ENCODE data around the gene UBAP2. TPM values are rescaled to one million over a fixed set of nuclear protein-coding genes. Genes with fewer than 3 reads are reported as not detected.
"Not testable (repeated sequence)": the region's sequence is repeated elsewhere in the genome, so short reads cannot be mapped to it uniquely, and the experiment has no call there.

The UBAP2 gene
- total RNA-seq, 1 experiment from 2014 or later, result 24.8 TPM

- DNase-seq (ENCODE audit: low spot score), result no peak
Measured at GRCh38 chr9:33988219-33988890, 60.3 kb downstream of the UBAP2 start.

DNA sequence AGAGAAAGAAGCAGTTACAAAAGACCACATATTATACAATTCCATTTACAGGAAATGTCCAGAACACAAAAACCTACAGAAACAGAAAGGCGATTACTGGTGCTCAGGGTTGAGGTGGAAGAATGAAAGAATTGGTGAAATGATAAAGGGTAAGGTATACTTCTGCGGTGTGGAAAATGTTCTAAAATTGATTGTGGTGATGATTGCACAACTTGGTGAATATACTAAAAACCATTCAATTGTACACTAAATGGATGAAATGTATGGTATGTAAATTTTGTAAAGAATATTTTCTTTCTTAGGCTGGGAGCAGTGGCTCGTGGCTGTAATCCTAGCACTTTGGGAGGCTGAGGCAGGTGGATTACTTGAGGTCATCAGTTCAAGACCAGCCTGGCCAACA lies 72.3 kb downstream of the UBAP2 start:
- no peak for DNase-seq (ENCODE audit: low spot score)

DNA sequence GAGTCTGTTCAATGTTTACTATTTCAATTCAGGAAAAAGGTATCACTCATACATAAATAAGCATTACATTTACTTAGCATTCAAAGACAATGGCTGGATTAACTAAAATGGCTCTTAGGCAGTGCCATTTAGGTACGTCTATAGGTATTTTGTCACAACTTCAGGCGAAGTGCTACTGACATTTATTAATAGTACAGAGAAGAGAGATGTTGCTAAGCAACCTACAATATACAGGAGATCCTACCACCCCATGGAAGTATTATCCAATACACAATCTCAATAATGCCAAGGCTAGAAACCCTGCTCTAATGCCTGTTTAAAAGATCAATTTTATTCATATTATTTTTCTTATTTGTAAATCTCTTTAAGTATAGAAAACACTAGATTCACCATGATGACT lies 76.0 kb downstream of the UBAP2 start:
- no peak for DNase-seq (ENCODE audit: low spot score)

GRCh38 chr9:33964086-33964768 lies 84.5 kb downstream of the UBAP2 start:
- no peak for DNase-seq (ENCODE audit: low spot score)

GRCh38 chr9:33962468-33962867 lies 86.2 kb downstream of the UBAP2 start:
- not testable (repeated sequence) for DNase-seq (ENCODE audit: low spot score)

DNA sequence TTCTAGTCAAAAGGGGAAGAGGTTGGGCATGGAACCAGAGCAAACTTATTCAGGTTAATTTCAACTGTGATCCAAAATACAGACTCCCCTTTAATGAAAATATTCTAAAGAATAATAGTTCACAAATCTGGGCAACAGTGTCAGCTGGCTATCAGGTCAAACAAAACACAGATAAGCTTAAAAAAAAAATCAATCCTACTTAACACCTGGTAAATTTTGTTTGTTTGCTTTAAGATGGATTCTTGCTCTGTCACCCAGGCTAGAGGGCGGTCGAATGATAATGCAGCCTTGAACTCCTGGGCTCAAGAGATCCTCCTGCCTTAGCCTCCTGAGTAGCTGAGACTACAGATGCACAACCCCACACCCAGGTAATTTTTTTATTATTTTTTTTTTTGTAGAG lies 89.0 kb downstream of the UBAP2 start:
- no peak for DNase-seq (ENCODE audit: low spot score)

GRCh38 chr9:33956544-33956943 lies 92.1 kb downstream of the UBAP2 start:
- DNase-seq (ENCODE audit: low spot score), result no peak

DNA sequence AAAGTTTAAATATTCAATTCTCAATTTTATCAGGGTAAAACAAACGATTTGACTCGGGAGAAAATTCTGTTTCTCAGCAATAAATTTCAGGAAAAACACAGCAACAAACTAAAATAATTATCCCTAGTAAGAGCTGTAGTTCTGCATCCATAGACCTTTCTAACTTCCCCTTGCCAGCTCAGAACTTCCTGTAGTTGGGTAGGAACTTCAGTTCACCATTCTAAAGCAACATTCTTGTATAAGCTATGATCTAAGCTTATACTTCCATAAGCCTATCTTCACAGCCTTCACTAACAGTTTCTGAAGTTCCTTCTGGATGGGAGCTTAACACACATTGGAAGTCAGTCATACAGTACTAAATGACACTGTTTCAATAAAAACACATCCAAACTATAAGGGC lies 96.6 kb downstream of the UBAP2 start:
- DNase-seq (ENCODE audit: low spot score), result no peak

DNA sequence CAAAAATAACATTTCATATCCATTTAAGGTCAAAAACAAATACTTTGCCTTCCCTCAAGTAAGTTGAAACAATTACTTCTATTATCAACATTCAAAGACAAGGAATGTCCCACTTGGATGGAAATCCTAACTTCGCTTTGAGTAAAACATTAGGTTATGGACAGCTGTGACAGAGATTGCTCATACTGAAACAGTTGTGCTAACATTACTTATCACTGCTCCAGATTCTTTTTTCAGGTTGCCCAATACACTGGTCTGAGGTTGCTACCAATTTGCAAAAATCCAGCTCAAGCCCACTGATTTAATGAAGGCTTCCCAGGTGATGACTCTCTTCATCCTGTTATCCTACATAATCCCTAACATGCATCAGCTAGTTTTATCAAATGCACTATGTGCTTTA lies 98.3 kb downstream of the UBAP2 start:
- DNase-seq (ENCODE audit: low spot score), result no peak

- DNase-seq (ENCODE audit: low spot score), result no peak
Measured at GRCh38 chr9:33946779-33947535, 101.7 kb downstream of the UBAP2 start.

GRCh38 chr9:33943389-33943788 lies 105.3 kb downstream of the UBAP2 start:
- no peak for DNase-seq (ENCODE audit: low spot score)

GRCh38 chr9:33942471-33943083 lies 106.1 kb downstream of the UBAP2 start:
- DNase-seq (ENCODE audit: low spot score), result no peak

DNA sequence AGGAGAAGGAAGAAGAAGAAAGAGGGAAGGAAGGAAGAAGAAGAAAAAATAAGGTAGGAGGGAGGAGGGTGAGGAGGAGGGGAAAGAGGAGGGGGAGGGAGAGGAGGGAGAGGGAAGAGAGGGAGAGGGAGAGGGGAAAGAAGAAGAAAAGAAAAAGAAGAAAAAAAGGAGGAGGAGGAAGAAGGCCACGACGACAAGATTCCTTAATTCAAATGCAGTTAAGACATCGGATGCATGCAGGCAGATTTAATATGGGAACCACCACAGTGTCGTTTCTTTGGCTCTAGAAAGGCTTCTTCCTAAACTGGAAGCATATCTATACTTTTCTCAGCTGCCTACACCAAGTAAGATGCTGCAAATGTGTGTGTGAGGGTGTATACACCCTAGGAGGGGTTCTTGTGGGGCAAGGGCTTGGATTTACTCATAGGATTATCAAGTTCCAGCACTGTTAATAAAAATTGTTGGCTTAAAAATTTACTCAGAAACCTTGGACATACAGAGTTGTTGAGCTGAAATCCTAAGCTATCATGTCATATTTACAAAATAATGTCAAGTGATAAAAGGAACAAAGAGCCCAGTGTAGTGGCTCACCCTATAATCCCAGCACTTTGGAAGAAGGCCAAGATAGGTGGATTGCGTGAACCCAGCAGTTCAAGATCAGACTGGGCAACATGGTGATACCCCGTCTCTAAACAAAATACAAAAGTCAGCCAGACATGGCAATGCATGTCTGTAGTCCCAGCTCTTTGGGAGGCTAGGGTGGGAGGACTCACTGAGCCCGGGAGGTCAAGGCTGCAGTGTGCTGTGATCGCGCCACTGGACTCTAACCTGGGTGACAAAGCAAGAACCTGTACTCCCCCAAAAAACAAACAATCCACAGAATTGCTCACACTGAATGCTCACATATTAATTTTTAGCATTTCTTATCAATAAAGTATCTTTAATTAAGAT lies 108.5 kb downstream of the UBAP2 start:
- peak; percentile 85 for DNase-seq (ENCODE audit: low spot score)

GRCh38 chr9:33934188-33934878 lies 114.4 kb downstream of the UBAP2 start:
- no peak for DNase-seq (ENCODE audit: low spot score)

DNA sequence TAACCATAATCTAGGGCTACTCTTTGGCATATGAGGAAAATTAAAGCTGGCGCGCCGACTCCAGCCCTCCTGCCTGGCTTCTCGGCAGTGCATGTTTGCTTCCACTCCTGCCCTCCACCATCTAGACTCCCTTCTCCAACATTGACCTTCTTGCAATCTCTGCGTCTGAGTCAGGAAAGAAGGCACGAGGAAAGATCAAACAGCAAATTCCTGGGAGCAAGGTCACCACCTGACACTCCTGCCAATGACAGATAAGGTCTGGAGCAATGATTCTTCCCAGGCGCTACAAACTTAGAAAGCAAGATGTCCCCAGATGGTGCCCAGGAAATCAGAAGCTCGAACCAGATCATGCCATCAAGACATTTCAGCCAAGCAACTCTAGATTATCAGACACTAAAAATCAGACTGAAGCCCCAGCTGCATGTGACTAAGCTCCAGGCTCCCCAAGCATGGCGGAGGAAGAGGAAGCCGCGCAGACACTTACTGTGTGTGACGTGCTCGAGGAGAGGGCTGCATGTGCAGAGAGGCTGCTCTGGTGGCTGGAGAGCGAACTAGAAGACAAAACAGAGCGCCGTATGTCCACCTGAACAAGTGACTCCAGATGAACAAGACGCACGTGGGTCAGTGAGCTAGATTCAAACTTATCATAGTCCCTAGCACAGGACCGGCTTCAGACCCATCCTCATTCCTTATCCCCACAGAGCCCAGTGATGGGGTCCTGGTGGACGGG lies 116.4 kb downstream of the UBAP2 start:
- no peak for DNase-seq (ENCODE audit: low spot score)

- DNase-seq (ENCODE audit: low spot score), result no peak
Measured at GRCh38 chr9:33931326-33931725, 117.4 kb downstream of the UBAP2 start.

DNA sequence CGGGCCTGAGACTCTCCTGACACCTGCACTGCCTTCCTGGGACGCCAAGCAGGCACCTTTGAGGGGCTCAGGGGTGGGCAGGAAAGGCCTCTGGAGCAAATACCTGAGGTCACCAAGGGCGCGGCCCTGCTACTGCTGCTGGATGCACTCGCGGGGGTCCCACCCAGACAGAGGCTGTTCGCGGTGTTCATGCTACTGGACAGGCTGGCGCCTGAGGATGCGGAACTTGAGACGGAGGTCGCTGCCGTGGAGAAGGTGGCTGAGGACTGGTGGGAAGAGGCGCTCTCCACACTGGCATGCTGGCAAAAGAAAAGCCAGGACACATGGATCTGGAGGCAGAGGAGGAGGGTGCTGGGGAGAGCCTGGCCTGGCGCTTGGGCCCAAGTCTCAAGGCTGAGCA lies 121.0 kb downstream of the UBAP2 start:
- DNase-seq (ENCODE audit: low spot score), result no peak

- DNase-seq (ENCODE audit: low spot score), result no peak
Measured at GRCh38 chr9:33926746-33927485, 121.8 kb downstream of the UBAP2 start.

Measured in HT-29 (cell line).